PC-3 (cell line): ENCODE measurements around the gene TMEM171.

Source experiments
- CTCF ChIP-seq: fragments of 300-600 bp; sonication (generic); conservative IDR thresholded peaks from 2 replicates; pipeline ENCODE4 v1.5.1; 2017; ENCODE audit warnings: antibody characterized with exemption, low read depth, mild to moderate bottlenecking, low read length
- EZH2 ChIP-seq: fragments of 300-600 bp; sonication (generic); IDR thresholded peaks from one replicate; pipeline ENCODE4 v1.6.1; 2017; ENCODE audit warnings: antibody characterized with exemption, mild to moderate bottlenecking, low read length; ENCODE audit not compliant: unreplicated experiment
- EZH2phosphoT487 ChIP-seq: fragments of 300-600 bp; sonication (generic); IDR thresholded peaks from 2 replicates; pipeline ENCODE4 v1.6.1; 2018; ENCODE audit warnings: mild to moderate bottlenecking, antibody characterized with exemption, low read length, borderline replicate concordance

- TF ChIP-seq CTCF (no peak), EZH2 (no peak), EZH2phosphoT487 (no peak)
Observed at GRCh38 chr5:73135021-73135420, 14.6 kb downstream of the TMEM171 start.
